Measurements from ENCODE around the gene IVD. TPM values are rescaled to one million over a fixed set of nuclear protein-coding genes. Genes with fewer than 3 reads are reported as not detected.

Gene IVD
- total RNA-seq, 1 donor from 2014 or later: 86.6 TPM

DNA sequence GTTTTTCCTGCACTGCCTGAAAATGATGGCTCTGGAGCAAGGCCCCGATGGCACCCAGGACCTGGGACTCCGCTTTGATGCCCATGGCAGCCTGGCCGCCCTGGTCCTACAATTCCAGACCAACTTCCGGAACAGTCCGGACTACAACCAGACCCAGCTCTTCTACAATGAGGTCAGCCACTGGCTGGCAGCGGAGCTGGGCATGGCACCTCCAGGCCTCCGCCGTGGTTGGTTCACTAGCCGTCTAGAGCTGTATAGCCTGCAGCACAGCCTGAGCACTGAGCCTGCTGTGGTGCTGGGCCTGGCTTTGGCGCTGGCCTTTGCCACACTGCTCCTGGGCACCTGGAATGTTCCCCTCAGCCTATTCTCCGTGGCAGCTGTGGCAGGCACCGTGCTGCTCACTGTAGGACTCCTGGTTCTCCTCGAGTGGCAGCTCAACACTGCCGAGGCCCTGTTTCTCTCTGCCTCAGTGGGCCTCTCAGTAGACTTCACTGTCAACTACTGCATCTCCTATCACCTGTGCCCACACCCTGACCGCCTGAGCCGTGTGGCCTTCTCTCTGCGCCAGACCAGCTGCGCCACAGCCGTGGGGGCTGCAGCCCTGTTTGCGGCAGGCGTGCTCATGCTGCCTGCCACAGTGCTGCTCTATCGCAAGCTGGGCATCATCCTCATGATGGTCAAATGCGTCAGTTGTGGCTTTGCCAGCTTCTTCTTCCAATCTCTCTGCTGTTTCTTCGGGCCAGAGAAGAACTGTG lies 36.7 kb upstream of the IVD start:
- Mint-ChIP-seq H3K27ac (no peak overlapping the region), H3K4me3 (no peak overlapping the region), H3K27me3 (peaks cover 51% of the 10 kb centered on the region), H3K36me3 (no peaks in the 10 kb centered on the region), H3K9me3 (no peaks in the 10 kb centered on the region), H3K4me1 (ENCODE audit: unreplicated experiment) (no peaks in the 10 kb centered on the region)
- TF ChIP-seq, protein P1, sequence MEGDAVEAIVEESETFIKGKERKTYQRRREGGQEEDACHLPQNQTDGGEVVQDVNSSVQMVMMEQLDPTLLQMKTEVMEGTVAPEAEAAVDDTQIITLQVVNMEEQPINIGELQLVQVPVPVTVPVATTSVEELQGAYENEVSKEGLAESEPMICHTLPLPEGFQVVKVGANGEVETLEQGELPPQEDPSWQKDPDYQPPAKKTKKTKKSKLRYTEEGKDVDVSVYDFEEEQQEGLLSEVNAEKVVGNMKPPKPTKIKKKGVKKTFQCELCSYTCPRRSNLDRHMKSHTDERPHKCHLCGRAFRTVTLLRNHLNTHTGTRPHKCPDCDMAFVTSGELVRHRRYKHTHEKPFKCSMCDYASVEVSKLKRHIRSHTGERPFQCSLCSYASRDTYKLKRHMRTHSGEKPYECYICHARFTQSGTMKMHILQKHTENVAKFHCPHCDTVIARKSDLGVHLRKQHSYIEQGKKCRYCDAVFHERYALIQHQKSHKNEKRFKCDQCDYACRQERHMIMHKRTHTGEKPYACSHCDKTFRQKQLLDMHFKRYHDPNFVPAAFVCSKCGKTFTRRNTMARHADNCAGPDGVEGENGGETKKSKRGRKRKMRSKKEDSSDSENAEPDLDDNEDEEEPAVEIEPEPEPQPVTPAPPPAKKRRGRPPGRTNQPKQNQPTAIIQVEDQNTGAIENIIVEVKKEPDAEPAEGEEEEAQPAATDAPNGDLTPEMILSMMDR (conservative IDR thresholded peaks at IDR 0.05): no peak
- no peak for DNase-seq (ENCODE audit: extremely low spot score, unreplicated experiment)

DNA sequence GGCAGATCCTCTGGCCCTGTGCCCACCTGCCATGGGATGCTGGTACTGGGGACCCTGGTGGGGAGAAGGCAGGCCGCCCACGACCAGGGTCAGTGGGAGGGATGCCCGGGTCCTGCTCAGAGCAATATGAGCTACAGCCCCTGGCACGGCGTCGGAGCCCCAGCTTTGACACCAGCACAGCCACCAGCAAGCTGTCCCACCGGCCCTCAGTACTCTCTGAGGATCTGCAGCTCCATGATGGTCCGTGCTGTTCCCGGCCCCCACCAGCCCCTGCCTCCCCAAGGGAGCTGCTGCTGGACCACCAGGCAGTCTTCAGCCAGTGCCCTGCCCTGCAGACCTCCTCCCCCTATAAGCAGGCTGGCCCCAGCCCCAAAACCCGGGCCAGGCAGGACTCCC lies 36.1 kb upstream of the IVD start:
- Mint-ChIP-seq H3K36me3 (no peaks in the 10 kb centered on the region), H3K27ac (no peak overlapping the region), H3K9me3 (no peaks in the 10 kb centered on the region), H3K27me3 (peaks cover 46% of the 10 kb centered on the region), H3K4me3 (no peak overlapping the region), H3K4me1 (ENCODE audit: unreplicated experiment) (no peaks in the 10 kb centered on the region)
- TF ChIP-seq, protein P1 (conservative IDR thresholded peaks at IDR 0.05): no peak
- no peak for DNase-seq (ENCODE audit: extremely low spot score, unreplicated experiment)

DNA sequence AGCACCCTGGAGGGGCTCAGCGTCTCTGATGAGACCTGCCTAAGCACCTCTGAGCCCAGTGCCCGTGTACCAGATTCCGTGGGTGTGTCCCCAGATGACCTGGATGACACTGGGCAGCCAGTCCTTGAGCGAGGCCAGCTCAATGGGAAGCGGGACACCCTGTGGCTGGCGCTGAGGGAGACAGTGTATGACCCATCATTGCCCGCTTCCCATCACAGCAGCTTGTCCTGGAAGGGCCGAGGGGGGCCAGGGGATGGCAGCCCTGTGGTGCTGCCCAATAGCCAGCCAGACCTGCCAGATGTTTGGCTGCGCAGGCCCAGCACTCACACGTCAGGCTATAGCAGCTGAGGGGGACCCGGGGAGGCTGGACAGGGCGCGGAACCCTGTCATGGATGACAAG lies 35.6 kb upstream of the IVD start:
- no peak for DNase-seq (ENCODE audit: extremely low spot score, unreplicated experiment)
- H3K36me3 Mint-ChIP-seq: no peaks in the 10 kb centered on the region
- H3K4me3 Mint-ChIP-seq: no peak overlapping the region
- H3K9me3 Mint-ChIP-seq: no peaks in the 10 kb centered on the region
- peaks cover 43% of the 10 kb centered on the region for H3K27me3 Mint-ChIP-seq
- H3K4me1 Mint-ChIP-seq (ENCODE audit: unreplicated experiment): no peaks in the 10 kb centered on the region
- TF ChIP-seq, protein P1 (conservative IDR thresholded peaks at IDR 0.05): no peak
- no peak overlapping the region for H3K27ac Mint-ChIP-seq

DNA sequence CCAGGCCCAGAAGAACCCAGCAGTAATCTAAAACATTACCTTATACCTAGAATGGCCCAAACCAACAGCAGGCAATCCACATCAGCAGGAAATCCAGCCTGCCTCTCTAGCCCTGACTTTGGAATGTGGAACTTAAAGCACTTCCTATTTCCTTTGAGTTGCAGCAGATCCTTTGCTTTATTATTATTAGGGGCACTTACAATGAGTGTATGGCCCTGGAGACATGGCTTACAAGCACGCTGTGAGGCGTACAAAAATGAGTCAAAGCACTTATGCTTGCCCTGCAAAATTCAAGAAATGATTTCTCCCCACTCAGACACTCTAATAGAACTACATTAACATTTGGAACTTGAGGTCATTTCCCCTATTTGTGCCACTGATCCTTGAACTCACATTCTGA lies 32.6 kb upstream of the IVD start:
- H3K4me3 Mint-ChIP-seq: no peak overlapping the region
- H3K9me3 Mint-ChIP-seq: no peaks in the 10 kb centered on the region
- peaks cover 19% of the 10 kb centered on the region for H3K27me3 Mint-ChIP-seq
- no peaks in the 10 kb centered on the region for H3K36me3 Mint-ChIP-seq
- DNase-seq (ENCODE audit: extremely low spot score, unreplicated experiment): no peak
- TF ChIP-seq, protein P1 (conservative IDR thresholded peaks at IDR 0.05): no peak
- H3K4me1 Mint-ChIP-seq (ENCODE audit: unreplicated experiment): no peaks in the 10 kb centered on the region
- H3K27ac Mint-ChIP-seq: no peak overlapping the region

DNA sequence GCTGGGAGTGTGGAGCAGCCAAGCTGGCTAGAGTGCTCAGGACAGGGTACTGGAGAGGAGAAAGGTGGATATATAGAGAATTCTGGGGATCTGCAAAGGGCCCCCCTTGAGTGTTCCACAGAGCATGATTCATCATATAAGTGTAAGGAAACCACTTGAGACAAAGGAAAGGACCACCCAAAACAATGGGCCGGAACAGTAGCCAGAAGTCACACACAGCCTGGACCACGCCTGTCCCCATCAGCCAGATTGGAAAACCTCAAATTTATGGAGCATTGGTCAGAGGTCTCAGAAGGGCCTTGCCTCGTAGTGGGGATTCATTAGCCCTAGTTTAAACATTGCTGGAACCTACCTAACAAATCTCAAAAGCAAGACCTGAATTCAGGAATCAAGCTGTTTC lies 28.0 kb upstream of the IVD start:
- Mint-ChIP-seq H3K36me3 (no peaks in the 10 kb centered on the region), H3K9me3 (no peaks in the 10 kb centered on the region), H3K27me3 (peaks cover 6% of the 10 kb centered on the region), H3K4me3 (no peak overlapping the region), H3K4me1 (ENCODE audit: unreplicated experiment) (peaks cover 2% of the 10 kb centered on the region), H3K27ac (no peak overlapping the region)
- DNase-seq (ENCODE audit: extremely low spot score, unreplicated experiment): no peak
- TF ChIP-seq, protein P1 (conservative IDR thresholded peaks at IDR 0.05): no peak
